H1 (cell line): Measurements from ENCODE around the gene CCDC174. TPM values are rescaled to one million over a fixed set of nuclear protein-coding genes. Genes with fewer than 3 reads are reported as not detected.

ENCODE experiments used
- CTCF ChIA-PET: fragments of 300-600 bp; sonication (Branson Sonifier 250); formaldehyde crosslinking; loops from one replicate; lab custom pipeline; 2021; ENCODE audit not compliant: partially characterized antibody; lab: Charles Lee
- POLR2A ChIA-PET: fragments of 300-600 bp; sonication (Branson Sonifier 250); formaldehyde crosslinking; loops from one replicate; lab custom pipeline; 2021; ENCODE audit warnings: inconsistent platforms; ENCODE audit not compliant: partially characterized antibody; lab: Charles Lee
- DNase-seq, 2 experiments: peaks; one replicate each; pipeline versions ENCODE4 v3.0.0 to v3.0.0-alpha.2; 2010 to 2022; ENCODE audit warnings: low spot score in 2 of 2, low read depth in 1 of 2, mixed read lengths in 1 of 2
- FAIRE-seq: peaks from 2 replicates; lab custom pipeline; 2011; peaks lifted over from hg19 to GRCh38; lab: Jason Lieb, UNC
- H2AFZ ChIP-seq: 2 replicates; pipeline ENCODE4 v1.8.1; 2012; ENCODE audit warnings: low read length, inconsistent platforms
- H2AK5ac ChIP-seq: 2 replicates; pipeline ENCODE4 v1.6.1; 2013; ENCODE audit warnings: low read depth, low read length
- H2BK120ac ChIP-seq: replicated peaks from 2 replicates; pipeline ENCODE3; 2013; ENCODE audit warnings: low read depth, low read length, inconsistent platforms
- H2BK12ac ChIP-seq: 2 replicates; pipeline ENCODE4 v1.6.1; 2013; ENCODE audit warnings: low read depth, low read length
- H2BK15ac ChIP-seq: 2 replicates; pipeline ENCODE4 v1.6.1; 2013; ENCODE audit warnings: low read length
- H2BK20ac ChIP-seq: 2 replicates; pipeline ENCODE4 v1.6.1; 2013; ENCODE audit warnings: low read length
- H2BK5ac ChIP-seq: 2 replicates; pipeline ENCODE4 v1.6.1; 2013; ENCODE audit warnings: low read depth, low read length
- H3K14ac ChIP-seq: 2 replicates; pipeline ENCODE4 v1.6.1; 2013; ENCODE audit warnings: inconsistent platforms; ENCODE audit not compliant: insufficient read length
- H3K18ac ChIP-seq: 2 replicates; pipeline ENCODE4 v1.6.1; 2013; ENCODE audit warnings: low read length; ENCODE audit errors: extremely low read depth
- H3K23ac ChIP-seq: 2 replicates; pipeline ENCODE4 v1.6.1; 2013; ENCODE audit warnings: inconsistent platforms; ENCODE audit not compliant: insufficient read length
- H3K23me2 ChIP-seq: 2 replicates; pipeline ENCODE4 v1.6.1; 2013; ENCODE audit warnings: low read depth, low read length
- H3K27ac ChIP-seq: 2 replicates; pipeline ENCODE4 v1.6.1; 2011; ENCODE audit warnings: low read depth, low read length, inconsistent platforms
- H3K27me3 ChIP-seq, 4 experiments: replicated peaks in 1 of 4; 1 replicate in 1 of 4; 2 replicates in 3 of 4; pipeline versions ENCODE4 v1.6.1 to v1.8.1; 2011 to 2013; ENCODE audit warnings: low read length in 3 of 4, mild to moderate bottlenecking in 3 of 4, inconsistent platforms in 2 of 4, mixed read lengths in 2 of 4, moderate library complexity in 1 of 4; ENCODE audit not compliant: control insufficient read depth in 3 of 4, insufficient read depth in 3 of 4; ENCODE audit errors: extremely low read depth in 1 of 4
- H3K36me3 ChIP-seq, 4 experiments: 2 replicates each; pipeline versions ENCODE4 v1.6.1 to v1.8.1; 2011 to 2013; ENCODE audit warnings: mild to moderate bottlenecking in 4 of 4, low read length in 3 of 4, moderate library complexity in 2 of 4, control low read depth in 1 of 4, inconsistent platforms in 1 of 4; ENCODE audit not compliant: insufficient read depth in 4 of 4, control insufficient read depth in 2 of 4
- H3K4ac ChIP-seq: replicated peaks from 2 replicates; pipeline ENCODE3; 2013; ENCODE audit warnings: low read length, low read depth, mixed read lengths, inconsistent platforms; ENCODE audit not compliant: insufficient read length
- H3K4me1 ChIP-seq, 4 experiments: replicated peaks in 1 of 4; 1 replicate in 1 of 4; 2 replicates in 3 of 4; pipeline versions ENCODE4 v1.6.1 to v1.8.1; 2011 to 2013; ENCODE audit warnings: low read length in 3 of 4, inconsistent platforms in 2 of 4, mixed read lengths in 1 of 4; ENCODE audit not compliant: insufficient read depth in 4 of 4, control insufficient read depth in 3 of 4
- H3K4me2 ChIP-seq, 2 experiments: 2 replicates each; pipeline versions ENCODE4 v1.6.1 to v1.8.1; 2011 to 2013; ENCODE audit warnings: low read depth in 2 of 2, low read length in 2 of 2, control low read depth in 1 of 2, inconsistent platforms in 1 of 2, mild to moderate bottlenecking in 1 of 2; ENCODE audit not compliant: insufficient read depth in 1 of 2
- H3K4me3 ChIP-seq, 4 experiments: fragments of 200-600, 300-600 bp in 1 of 4; sonication (generic), shearing (Covaris generic), sonication (Bioruptor Twin) in 1 of 4; 2 replicates each; pipeline versions ENCODE4 v1.5.1 to v1.8.1; 2011 to 2016; ENCODE audit warnings: low read length in 4 of 4, low read depth in 3 of 4, control low read depth in 2 of 4, inconsistent platforms in 2 of 4, mild to moderate bottlenecking in 2 of 4, mixed read lengths in 1 of 4, moderate library complexity in 1 of 4; ENCODE audit not compliant: insufficient read depth in 2 of 4; ENCODE audit errors: extremely low read depth in 1 of 4
- H3K56ac ChIP-seq: replicated peaks from 2 replicates; pipeline ENCODE3; 2013; ENCODE audit warnings: low read depth, mild to moderate bottlenecking, mixed read lengths, low read length, inconsistent platforms; ENCODE audit not compliant: insufficient read length
- H3K79me1 ChIP-seq: 2 replicates; pipeline ENCODE4 v1.6.1; 2013; ENCODE audit warnings: low read depth, low read length, control low read depth
- H3K79me2 ChIP-seq, 2 experiments: 2 replicates each; pipeline versions ENCODE4 v1.6.1 to v1.8.1; 2012 to 2013; ENCODE audit warnings: low read length in 2 of 2, mild to moderate bottlenecking in 2 of 2, inconsistent platforms in 1 of 2; ENCODE audit not compliant: insufficient read depth in 2 of 2, control insufficient read depth in 1 of 2
- H3K9ac ChIP-seq, 4 experiments: replicated peaks in 1 of 4; 1 replicate in 1 of 4; 2 replicates in 3 of 4; pipeline versions ENCODE4 v1.6.1 to v1.8.1; 2011 to 2013; ENCODE audit warnings: low read depth in 3 of 4, low read length in 3 of 4, control low read depth in 2 of 4, mild to moderate bottlenecking in 2 of 4, moderate library complexity in 2 of 4, inconsistent platforms in 1 of 4; ENCODE audit errors: extremely low read depth in 1 of 4
- H3K9me3 ChIP-seq, 2 experiments: 2 replicates each; pipeline versions ENCODE4 v1.6.1 to v1.8.1; 2012 to 2013; ENCODE audit warnings: mild to moderate bottlenecking in 2 of 2, moderate library complexity in 2 of 2, control low read depth in 1 of 2, inconsistent platforms in 1 of 2, low read depth in 1 of 2, low read length in 1 of 2, mixed read lengths in 1 of 2; ENCODE audit not compliant: insufficient read depth in 2 of 2
- H4K20me1 ChIP-seq, 2 experiments: replicated peaks in 1 of 2; 2 replicates each; pipeline versions ENCODE3 to v1.8.1; 2011 to 2013; ENCODE audit warnings: inconsistent platforms in 2 of 2, low read length in 2 of 2, mild to moderate bottlenecking in 1 of 2; ENCODE audit not compliant: insufficient read depth in 2 of 2, control insufficient read depth in 1 of 2
- H4K5ac ChIP-seq: 2 replicates; pipeline ENCODE4 v1.6.1; 2013; ENCODE audit warnings: low read length, low read depth, mixed read lengths, inconsistent platforms; ENCODE audit not compliant: insufficient read length
- H4K8ac ChIP-seq: 2 replicates; pipeline ENCODE4 v1.8.0; 2013; ENCODE audit warnings: mild to moderate bottlenecking, moderate library complexity, low read length, inconsistent platforms; ENCODE audit not compliant: insufficient read depth; ENCODE audit errors: extremely low read depth
- H4K91ac ChIP-seq: replicated peaks from 2 replicates; pipeline ENCODE3; 2013; ENCODE audit warnings: low read length, mixed read lengths, inconsistent platforms; ENCODE audit not compliant: insufficient read length
- BACH1 ChIP-seq: IDR thresholded peaks from 2 replicates; pipeline ENCODE4 v1.6.1; 2012; ENCODE audit warnings: low read length, improper control_type of control experiment
- CBX5 ChIP-seq: fragments of 300-800, 300-1000 bp; sonication (generic); IDR thresholded peaks from 2 replicates; pipeline ENCODE4 v1.7.1; 2016; ENCODE audit warnings: antibody characterized with exemption, low read length, low read depth
- CEBPB ChIP-seq: IDR thresholded peaks from 2 replicates; pipeline ENCODE4 v1.6.1; 2012; ENCODE audit warnings: low read depth, low read length
- FOSL1 ChIP-seq: IDR thresholded peaks from 2 replicates; pipeline ENCODE4 v1.6.1; 2011; ENCODE audit warnings: mild to moderate bottlenecking, low read depth, low read length, moderate library complexity; ENCODE audit not compliant: insufficient read depth
- HDAC2 ChIP-seq, 2 experiments: fragments of 300-600 bp in 1 of 2; sonication (generic) in 1 of 2; IDR thresholded peaks; 2 replicates each; pipeline ENCODE4 v1.6.1; 2011 to 2012; ENCODE audit warnings: low read depth in 2 of 2, low read length in 2 of 2, mild to moderate bottlenecking in 2 of 2, moderate library complexity in 2 of 2, borderline replicate concordance in 1 of 2, inconsistent platforms in 1 of 2
- JUND ChIP-seq: IDR thresholded peaks from 2 replicates; pipeline ENCODE4 v1.6.1; 2011; ENCODE audit warnings: mild to moderate bottlenecking, improper control_type of control experiment, low read length
- MAFK ChIP-seq: IDR thresholded peaks from 2 replicates; pipeline ENCODE4 v1.6.1; 2012; ENCODE audit warnings: low read depth, mild to moderate bottlenecking, improper control_type of control experiment, low read length
- NRF1 ChIP-seq: IDR thresholded peaks from 2 replicates; pipeline ENCODE4 v1.6.1; 2011; ENCODE audit warnings: mild to moderate bottlenecking, low read depth, low read length, improper control_type of control experiment
- SAP30 ChIP-seq: fragments of 300-600 bp; sonication (generic); IDR thresholded peaks from 2 replicates; pipeline ENCODE4 v1.7.1; 2012; ENCODE audit warnings: low read length, moderate library complexity, mild to moderate bottlenecking, inconsistent platforms; ENCODE audit not compliant: insufficient read depth, insufficient replicate concordance
- SIN3A ChIP-seq, 2 experiments: IDR thresholded peaks in 1 of 2; conservative IDR thresholded peaks in 1 of 2; 2 replicates each; pipeline ENCODE4 v1.6.1; 2011 to 2012; ENCODE audit warnings: low read length in 2 of 2, improper control_type of control experiment in 1 of 2, low read depth in 1 of 2, mild to moderate bottlenecking in 1 of 2
- SRF ChIP-seq: IDR thresholded peaks from 2 replicates; pipeline ENCODE4 v1.6.1; 2011; ENCODE audit warnings: mild to moderate bottlenecking, low read depth, low read length, moderate library complexity
- SUZ12 ChIP-seq: fragments of 200-600 bp; sonication (generic); IDR thresholded peaks from 2 replicates; pipeline ENCODE4 v1.6.1; 2012; ENCODE audit warnings: mild to moderate bottlenecking, inconsistent platforms, low read length, moderate library complexity, mixed read lengths
- TAF7 ChIP-seq: optimal IDR thresholded peaks from 2 replicates; pipeline ENCODE3; 2011; ENCODE audit warnings: low read depth, mild to moderate bottlenecking, inconsistent platforms, low read length, moderate library complexity, borderline replicate concordance
- TBP ChIP-seq: IDR thresholded peaks from 2 replicates; pipeline ENCODE4 v1.6.1; 2011; ENCODE audit warnings: low read depth, low read length, improper control_type of control experiment
- WGBS, 2 experiments: shearing (Covaris generic) in 1 of 2; methylation state at CpG; one replicate each; pipeline versions ENCODE4 v1.1.6 to v1.1.7; 2013 to 2015; ENCODE audit warnings: low lambda C conversion rate in 2 of 2, mixed read lengths in 2 of 2, inconsistent platforms in 1 of 2, low coverage in 1 of 2, missing lambda C conversion rate in 1 of 2; ENCODE audit not compliant: insufficient replicate concordance in 2 of 2, insufficient coverage in 1 of 2, insufficient read length in 1 of 2; ENCODE audit errors: extremely low coverage in 1 of 2, missing lambda C conversion rate in 1 of 2; 5-methylcytosine and 5-hydroxymethylcytosine counted together
- polyA plus RNA-seq, 7 experiments: library from polyadenylated mRNA; depleted of rRNA in 3 of 7; stranded (reverse) in 5 of 7; unstranded in 2 of 7; fragments of >200 nt in 5 of 7; fragments of 200-250 nt in 2 of 7; gene quantifications; 1 replicate in 5 of 7; 2 replicates in 1 of 7; 4 replicates in 1 of 7; pipeline versions ENCODE4 v1.2.1 to v1.2.3, GENCODE V29; 2011 to 2013; ENCODE audit warnings: missing spikeins in 2 of 7, mixed read lengths in 2 of 7
- total RNA-seq: library from RNA; stranded (reverse); fragmentation: NEBNext Ultra II Directional; extraction: Animal tissue kit (Norgen Biotek cat#: 25700); gene quantifications from 2 replicates; pipeline ENCODE4 v1.2.1, GENCODE V29; 2021

CCDC174 gene
- total and polyA plus RNA-seq, 2 of the 8 experiments (the other 6 are each of a cell fraction or from before 2014, with no cell fraction given), result 3.5 to 11.9 TPM

GRCh38 chr3:14640157-14640562 is 11.4 kb upstream of the CCDC174 start:
- Histone ChIP-seq H3K14ac (no peak overlapping the region), H3K4me1 (no peaks in the 10 kb centered on the region), H3K4me2 (no peak overlapping the region), H2AFZ (no peak overlapping the region), H2BK120ac (no peak overlapping the region), H3K9ac (no peak overlapping the region), H3K9me3 (no peaks in the 10 kb centered on the region), H3K36me3 (no peaks in the 10 kb centered on the region), H3K23me2 (no peaks in the 10 kb centered on the region), H3K27me3 (no peaks in the 10 kb centered on the region; a peak in 2 of 7 replicates), H3K4ac (no peak overlapping the region), H2BK5ac (no peak overlapping the region), H2BK20ac (no peak overlapping the region), H3K79me2 (no peaks in the 10 kb centered on the region), H4K5ac (no peak overlapping the region), H3K79me1 (no peaks in the 10 kb centered on the region), H3K4me3 (no peak overlapping the region), H4K20me1 (no peaks in the 10 kb centered on the region), H3K56ac (no peak overlapping the region), H2BK12ac (no peak overlapping the region), H2AK5ac (no peak overlapping the region), H3K27ac (no peak overlapping the region), H3K18ac (no peak overlapping the region), H3K23ac (no peak overlapping the region), H4K91ac (no peak overlapping the region), H2BK15ac (no peak overlapping the region), H4K8ac (no peak overlapping the region)
- POLR2A ChIA-PET, result interaction anchor here (0.9 kb wide), 1 partner anchor 34 kb away, joined by 4 read pairs; no protein-coding TSS in a partner anchor
- 80% methylated on average over 10 of the region's 10 CpGs; no CpG with 5 or more reads in 1 of the 2 experiments for WGBS, 2 experiments
- CTCF ChIA-PET, result interaction anchor here (0.6 to 1.8 kb wide), 2 partner anchors 9 to 588 kb away, joined by 4 read pairs; no protein-coding TSS in a partner anchor
- FAIRE-seq (no peak), DNase-seq (no peak)
- TF ChIP-seq TAF7 (no peak), TBP (no peak), JUND (no peak), MAFK (no peak), SIN3A (conservative IDR thresholded peaks at IDR 0.05 in 1 of 2, IDR thresholded peaks at IDR 0.05 in 1 of 2; ENCODE audit: low read depth in 1 of 2, low read length in 2 of 2) (no peak), SAP30 (no peak), SRF (no peak), CEBPB (no peak), BACH1 (no peak), NRF1 (no peak), SUZ12 (no peak), HDAC2 (IDR thresholded peaks at IDR 0.05; ENCODE audit: borderline replicate concordance in 1 of 2, low read depth in 2 of 2, low read length in 2 of 2) (no peak), CBX5 (no peak), FOSL1 (no peak)
